ENCODE measurements around the gene PDE6C.
"Not testable (repeated sequence)": the region's sequence is repeated elsewhere in the genome, so short reads cannot be mapped to it uniquely, and the experiment has no call there.

The PDE6C gene

GRCh38 chr10:93629647-93630305, 17.4 kb downstream of the PDE6C start:
- no peak for DNase-seq

- no peak for DNase-seq
These were observed 18.6 kb downstream of the PDE6C start for GRCh38 chr10:93630625-93631557.

GRCh38 chr10:93639791-93640190, 27.5 kb downstream of the PDE6C start:
- DNase-seq = no peak

GRCh38 chr10:93652857-93653256, 40.5 kb downstream of the PDE6C start:
- DNase-seq = no peak

- DNase-seq = no peak
These were observed 41.9 kb downstream of the PDE6C start for GRCh38 chr10:93654201-93654600.

- no peak for DNase-seq
These were observed 43.8 kb downstream of the PDE6C start for GRCh38 chr10:93656155-93656554.

- no peak for DNase-seq
These were observed 45.4 kb downstream of the PDE6C start for GRCh38 chr10:93657757-93658156.

- DNase-seq = no peak
These were observed 53.7 kb downstream of the PDE6C start for GRCh38 chr10:93666030-93666429.

- DNase-seq = no peak
These were observed 55.5 kb downstream of the PDE6C start for GRCh38 chr10:93667795-93668194.

GRCh38 chr10:93670372-93670771, 58.0 kb downstream of the PDE6C start:
- DNase-seq = no peak

GRCh38 chr10:93671042-93671441, 58.7 kb downstream of the PDE6C start:
- DNase-seq = no peak

GRCh38 chr10:93672022-93672678, 59.8 kb downstream of the PDE6C start:
- no peak for DNase-seq

GRCh38 chr10:93672890-93673289, 60.6 kb downstream of the PDE6C start:
- no peak for DNase-seq

- no peak for DNase-seq
These were observed 61.5 kb downstream of the PDE6C start for GRCh38 chr10:93673791-93674190.

- DNase-seq = no peak
These were observed 66.0 kb downstream of the PDE6C start for GRCh38 chr10:93678386-93678785.

- DNase-seq = no peak
These were observed 66.7 kb downstream of the PDE6C start for GRCh38 chr10:93678805-93679587.

GRCh38 chr10:93680412-93681047, 68.2 kb downstream of the PDE6C start:
- DNase-seq = peak in 1 of 51 donors; percentile 20

GRCh38 chr10:93687737-93688136, 75.4 kb downstream of the PDE6C start:
- no peak for DNase-seq

- no peak for DNase-seq
These were observed 83.4 kb downstream of the PDE6C start for GRCh38 chr10:93695740-93696139.

- DNase-seq = not testable (repeated sequence)
These were observed 84.2 kb downstream of the PDE6C start for GRCh38 chr10:93696582-93696981.

- no peak for DNase-seq
These were observed 84.9 kb downstream of the PDE6C start for GRCh38 chr10:93697207-93697606.

All from hypothalamus (tissue), 51 donors.